Stimulated activated CD4-positive, alpha-beta T cell treated with anti-CD3 and anti-CD28 coated beads, Interleukin-1b, Interleukin-23, amount 100 ng/mL, for 4 hours (primary cell): ENCODE results near the gene TFPI2.

ENCODE experiments used
- DNase-seq, 2 donors: peaks; one replicate each; pipeline ENCODE4 v3.0.0-alpha.2; 2020; ENCODE audit warnings: low read depth in 2 of 2

The TFPI2 gene

GRCh38 chr7:93910076-93910994 is 19.8 kb upstream of the TFPI2 start:
- no peak for DNase-seq

- no peak for DNase-seq
Observed at GRCh38 chr7:93906267-93906666, 15.7 kb upstream of the TFPI2 start, which contains the start of gene GNGT1. GNGT1 (plus strand) TSS chr7:93906567; CDS start chr7:93906747, 180 bp downstream.

- DNase-seq = no peak
Observed at GRCh38 chr7:93902777-93903423, 12.3 kb upstream of the TFPI2 start.

- DNase-seq = no peak
Observed at GRCh38 chr7:93897680-93898079, 7.1 kb upstream of the TFPI2 start.

GRCh38 chr7:93895859-93896600 is 5.5 kb upstream of the TFPI2 start:
- no peak for DNase-seq

- DNase-seq = no peak
Observed at GRCh38 chr7:93894966-93895640, 4.5 kb upstream of the TFPI2 start.

GRCh38 chr7:93894426-93894825 is 3.9 kb upstream of the TFPI2 start:
- no peak for DNase-seq

GRCh38 chr7:93890041-93890463 is 501 bp downstream of the TFPI2 start:
- DNase-seq = no peak

- no peak for DNase-seq
Observed at GRCh38 chr7:93889261-93889660, 1.3 kb downstream of the TFPI2 start.

GRCh38 chr7:93884541-93884940 is 6.0 kb downstream of the TFPI2 start:
- no peak for DNase-seq

- no peak for DNase-seq
Observed at GRCh38 chr7:93883917-93884345, 6.6 kb downstream of the TFPI2 start.

GRCh38 chr7:93883078-93883916 is 7.3 kb downstream of the TFPI2 start:
- DNase-seq = no peak

GRCh38 chr7:93882468-93882867 is 8.1 kb downstream of the TFPI2 start:
- DNase-seq = no peak

- DNase-seq = no peak
Observed at GRCh38 chr7:93879356-93879755, 11.2 kb downstream of the TFPI2 start.

- DNase-seq = no peak
Observed at GRCh38 chr7:93877742-93878141, 12.8 kb downstream of the TFPI2 start.

GRCh38 chr7:93873998-93874574 is 16.5 kb downstream of the TFPI2 start:
- DNase-seq = no peak

GRCh38 chr7:93866886-93867285 is 23.7 kb downstream of the TFPI2 start:
- DNase-seq = no peak

- DNase-seq = no peak
Observed at GRCh38 chr7:93862651-93863050, 27.9 kb downstream of the TFPI2 start.

- no peak for DNase-seq
Observed at GRCh38 chr7:93861325-93861949, 29.1 kb downstream of the TFPI2 start.

GRCh38 chr7:93860261-93860660 is 30.3 kb downstream of the TFPI2 start:
- no peak for DNase-seq
